DLD1 (cell line): ENCODE measurements around the gene CRYAA.

ENCODE experiments used
- in situ Hi-C: cut with HindIII; loops from 2 replicates; pipeline ENCODE4 v1.10.0; 2017; ENCODE audit warnings: low sequenced_read_pairs

CRYAA gene

DNA sequence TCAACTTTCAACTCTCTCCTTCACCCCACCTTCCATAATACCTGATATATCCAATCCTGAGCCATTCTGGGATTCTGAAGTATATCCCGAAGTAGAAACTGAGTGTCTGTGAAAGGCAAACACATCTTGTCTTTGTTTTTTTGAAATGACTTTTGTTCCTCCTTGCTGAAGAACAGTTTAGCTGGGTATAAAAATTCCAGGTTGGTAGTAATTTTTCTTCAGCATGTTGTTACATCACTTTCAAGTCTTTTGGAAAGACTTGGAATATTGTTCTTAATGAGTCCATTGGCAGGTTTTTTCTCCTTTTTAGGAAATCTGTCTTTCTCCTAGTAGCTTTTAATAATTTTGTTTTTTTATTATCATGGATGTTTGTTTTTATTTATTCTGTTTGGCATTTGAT lies 32.7 kb downstream of the CRYAA start:
- in situ Hi-C loops, result no loop called here

DNA sequence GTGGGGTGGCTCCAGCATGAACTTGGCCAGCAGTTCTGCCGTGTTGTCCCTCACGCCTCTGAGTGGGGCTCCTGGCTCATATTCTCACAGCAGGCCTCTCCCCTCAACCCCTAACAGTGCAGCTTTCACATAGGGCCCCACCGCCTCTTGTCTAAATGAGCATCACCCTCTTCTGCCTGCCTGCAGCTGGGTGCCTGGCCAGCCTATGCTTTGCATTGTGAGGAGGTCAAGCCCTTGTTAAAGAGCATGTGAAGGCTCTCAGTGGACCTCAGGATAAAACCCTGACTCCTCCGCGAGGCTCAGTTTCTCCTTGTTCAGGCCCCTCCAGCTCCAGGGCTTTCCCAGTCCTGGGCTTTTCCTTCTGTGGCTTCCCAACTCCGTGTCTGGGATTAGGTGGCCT lies 34.8 kb downstream of the CRYAA start:
- in situ Hi-C loops, result no loop called here

DNA sequence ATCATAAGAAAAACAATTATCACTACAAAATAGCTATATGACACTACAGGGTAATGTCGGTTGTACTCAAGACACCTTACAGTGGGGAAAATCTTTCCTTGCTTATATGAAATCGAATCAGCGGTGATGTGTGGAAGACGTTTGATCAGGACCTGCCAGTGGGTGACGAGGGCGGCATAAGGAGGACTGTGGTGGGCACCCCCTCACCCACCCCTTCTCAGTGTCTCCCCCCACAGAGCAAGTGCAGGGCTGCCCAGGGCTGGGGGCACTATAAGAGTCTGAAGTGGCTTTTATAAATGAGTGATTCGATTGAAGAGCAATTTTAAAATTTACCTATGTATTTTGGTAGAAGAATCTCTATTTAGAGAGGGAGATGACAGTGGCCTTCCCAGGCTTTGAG lies 35.8 kb downstream of the CRYAA start:
- in situ Hi-C loops, result no loop called here

DNA sequence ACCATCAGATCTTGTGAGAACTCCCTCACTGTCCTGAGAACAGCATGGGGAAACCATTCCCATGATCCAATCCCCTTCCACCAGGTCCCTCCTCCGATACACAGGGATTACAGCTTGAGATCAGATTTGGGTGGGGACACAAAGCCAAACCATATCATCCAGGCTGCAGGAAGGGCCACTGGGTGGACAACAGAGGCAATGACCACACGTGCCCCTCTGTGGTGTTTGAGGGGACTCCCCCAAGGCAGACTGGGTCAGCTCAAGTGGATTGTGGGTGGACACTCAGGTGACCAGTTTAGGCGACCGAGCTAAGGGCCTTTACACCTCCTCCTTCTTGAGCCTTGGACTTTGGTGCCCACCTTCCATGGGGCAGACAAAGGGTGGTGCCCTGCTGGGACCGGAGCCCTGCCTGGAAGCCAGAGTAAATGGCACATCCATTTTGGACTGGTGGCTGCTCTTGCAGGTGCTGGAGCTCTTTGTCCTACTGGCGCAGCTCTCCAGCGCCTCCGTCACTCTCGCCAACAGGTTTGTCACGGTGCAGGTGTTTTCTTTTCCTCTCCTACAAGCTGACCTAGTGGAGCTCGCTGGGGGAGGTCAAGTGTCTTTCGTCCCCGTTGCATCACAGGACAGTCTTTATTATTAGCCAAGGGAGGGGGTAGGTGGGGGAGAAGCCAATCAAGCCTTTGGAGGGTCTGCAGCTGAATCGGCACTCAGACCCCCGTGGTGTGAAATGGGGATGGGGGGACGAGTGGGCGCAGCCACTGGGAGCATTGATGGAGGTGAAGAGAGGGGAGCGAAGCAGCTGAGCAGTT lies 37.6 kb downstream of the CRYAA start:
- in situ Hi-C loops, result no loop called here

DNA sequence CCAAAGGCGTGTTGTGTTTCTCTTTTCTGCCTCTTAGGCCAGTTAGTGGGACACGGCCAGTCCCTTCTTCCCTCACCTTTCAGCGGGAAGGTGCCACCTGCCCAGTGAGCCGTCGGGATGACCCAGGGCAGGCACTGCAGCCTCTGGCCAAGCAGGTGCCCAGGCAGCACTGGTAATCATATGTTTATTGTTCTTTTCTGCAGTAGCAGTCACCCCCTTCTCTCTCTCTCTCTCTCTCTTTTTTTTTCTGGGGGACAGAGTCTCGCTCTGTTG lies 38.2 kb downstream of the CRYAA start:
- in situ Hi-C loops, result no loop called here

DNA sequence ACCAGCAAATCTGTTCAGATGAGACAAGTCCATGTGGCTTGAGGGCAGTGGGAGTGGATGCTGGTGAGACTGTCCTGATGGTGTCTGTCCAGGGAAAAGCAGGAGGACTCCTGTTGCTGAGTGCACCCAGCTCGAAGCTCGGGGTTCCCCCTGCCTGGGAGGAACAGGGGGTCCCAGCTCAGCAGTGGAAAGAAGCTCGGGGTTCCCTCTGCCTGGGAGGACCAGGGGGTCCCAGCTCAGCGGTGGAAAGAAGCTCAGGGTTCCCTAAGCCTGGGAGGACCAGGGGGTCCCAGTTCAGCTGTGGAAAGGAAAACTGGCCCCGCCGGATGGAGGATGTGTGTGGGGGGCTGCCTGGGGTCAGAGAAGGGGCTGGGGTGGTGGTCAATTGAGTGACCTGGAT lies 39.1 kb downstream of the CRYAA start:
- in situ Hi-C loops, result no loop called here

DNA sequence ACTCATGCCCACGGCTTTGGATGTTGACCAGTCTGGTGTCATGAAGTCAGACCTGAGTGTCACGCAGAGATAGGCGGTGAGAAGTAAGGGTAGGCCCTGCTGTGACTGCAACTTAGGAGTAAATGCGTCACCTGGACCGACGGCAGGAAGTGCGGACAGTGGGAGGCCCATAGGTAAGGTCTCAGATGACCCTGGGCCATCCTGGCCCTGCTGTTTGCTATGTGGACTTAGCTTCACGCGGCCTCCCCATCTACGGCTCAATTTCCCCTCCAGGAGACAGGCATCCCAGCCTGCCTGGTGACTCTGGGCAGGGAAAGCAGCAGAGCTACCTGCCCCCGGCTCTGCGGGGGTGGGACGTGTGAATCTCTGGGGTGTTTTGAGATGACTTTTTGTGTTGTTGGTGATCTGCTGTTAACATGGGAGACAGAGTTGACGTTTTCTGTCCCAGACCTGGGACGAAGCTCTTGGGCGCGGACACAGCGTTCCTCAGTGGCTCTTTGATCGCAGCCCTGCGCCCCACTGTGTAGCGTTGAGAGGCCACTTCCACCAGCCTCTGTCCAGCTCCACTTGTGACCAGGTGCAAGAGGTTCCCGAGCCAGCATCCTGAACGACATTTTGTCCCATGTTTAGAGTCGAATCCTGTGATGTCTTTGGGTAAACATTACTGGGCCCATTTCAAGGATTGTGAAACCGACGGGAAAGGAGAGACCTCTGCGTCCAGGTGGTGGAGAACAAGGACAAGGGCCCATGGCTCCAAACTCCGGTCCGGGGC lies 39.9 kb downstream of the CRYAA start:
- in situ Hi-C loops, result no loop called here

DNA sequence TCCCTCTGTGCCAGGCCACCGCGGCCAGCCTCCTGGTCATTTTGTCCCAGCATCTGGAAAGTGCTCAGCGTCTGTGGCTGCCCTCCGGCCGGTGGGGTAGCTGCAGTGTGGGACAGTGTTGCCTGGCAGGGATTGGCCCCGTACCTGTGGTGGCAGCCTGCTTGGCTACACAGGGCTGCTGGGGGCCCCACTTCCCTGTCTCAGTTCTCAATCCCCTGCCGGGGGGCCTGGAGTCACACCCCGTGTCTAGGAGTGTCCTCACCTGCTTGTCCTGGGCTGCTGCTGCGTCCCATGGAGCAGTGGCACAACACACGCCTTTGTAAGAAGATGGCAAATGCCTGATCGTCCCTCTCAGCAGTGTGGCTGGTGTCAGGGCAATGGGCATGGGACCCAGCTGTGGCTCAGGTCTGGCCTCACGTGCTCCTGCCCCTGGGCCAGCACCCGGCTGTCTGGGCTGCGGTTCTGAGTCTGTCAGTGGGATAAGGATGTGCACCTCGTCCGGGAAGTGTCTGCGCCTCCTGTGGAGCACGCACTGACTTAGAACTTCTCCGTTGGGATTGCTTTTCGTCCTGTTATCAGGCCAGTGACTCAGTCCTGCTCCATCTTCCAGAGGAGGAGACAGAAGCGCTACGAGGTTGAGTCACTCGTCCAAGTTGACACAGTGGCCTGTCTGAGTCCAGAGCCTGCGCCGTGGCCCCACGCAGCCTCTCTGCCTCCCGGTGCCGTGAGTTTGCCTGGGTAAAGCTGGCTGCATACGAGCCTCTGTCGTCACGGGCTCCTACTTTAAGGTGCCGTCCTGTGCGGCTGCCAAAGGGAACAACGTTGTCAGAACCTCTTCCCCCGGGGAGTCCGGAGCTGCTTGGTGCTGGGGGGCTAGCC lies 41.0 kb downstream of the CRYAA start:
- in situ Hi-C loops, result no loop called here

DNA sequence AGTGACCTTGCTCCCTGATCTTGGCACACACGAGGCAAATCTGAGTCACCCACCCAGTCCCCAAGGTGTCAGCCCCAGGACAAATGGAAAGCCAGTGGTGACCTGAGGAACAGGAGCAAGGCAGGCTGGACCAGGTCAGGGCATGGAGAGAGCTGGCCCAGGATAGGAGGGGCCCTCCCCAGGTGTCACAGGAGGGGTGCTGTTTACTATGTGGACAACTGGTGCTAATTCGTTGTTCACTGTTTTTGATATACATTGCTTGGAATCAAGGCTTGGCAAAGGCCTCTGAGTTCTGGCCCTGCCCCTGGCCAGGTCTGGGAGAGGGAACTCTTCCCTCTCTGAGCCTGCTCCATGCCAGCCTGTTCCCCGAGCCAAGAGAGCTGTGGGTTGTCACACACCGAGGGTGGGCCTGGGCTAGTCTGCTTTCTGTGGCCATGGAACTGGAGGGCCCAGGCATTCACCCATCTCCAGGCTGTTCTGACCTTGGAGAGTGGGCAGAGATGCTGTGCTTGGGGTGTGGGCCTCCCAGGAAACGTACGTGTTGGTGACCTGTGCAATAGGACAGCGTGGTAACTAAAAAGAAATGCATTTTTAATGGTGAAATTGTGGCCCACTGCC lies 41.8 kb downstream of the CRYAA start:
- in situ Hi-C loops, result no loop called here

DNA sequence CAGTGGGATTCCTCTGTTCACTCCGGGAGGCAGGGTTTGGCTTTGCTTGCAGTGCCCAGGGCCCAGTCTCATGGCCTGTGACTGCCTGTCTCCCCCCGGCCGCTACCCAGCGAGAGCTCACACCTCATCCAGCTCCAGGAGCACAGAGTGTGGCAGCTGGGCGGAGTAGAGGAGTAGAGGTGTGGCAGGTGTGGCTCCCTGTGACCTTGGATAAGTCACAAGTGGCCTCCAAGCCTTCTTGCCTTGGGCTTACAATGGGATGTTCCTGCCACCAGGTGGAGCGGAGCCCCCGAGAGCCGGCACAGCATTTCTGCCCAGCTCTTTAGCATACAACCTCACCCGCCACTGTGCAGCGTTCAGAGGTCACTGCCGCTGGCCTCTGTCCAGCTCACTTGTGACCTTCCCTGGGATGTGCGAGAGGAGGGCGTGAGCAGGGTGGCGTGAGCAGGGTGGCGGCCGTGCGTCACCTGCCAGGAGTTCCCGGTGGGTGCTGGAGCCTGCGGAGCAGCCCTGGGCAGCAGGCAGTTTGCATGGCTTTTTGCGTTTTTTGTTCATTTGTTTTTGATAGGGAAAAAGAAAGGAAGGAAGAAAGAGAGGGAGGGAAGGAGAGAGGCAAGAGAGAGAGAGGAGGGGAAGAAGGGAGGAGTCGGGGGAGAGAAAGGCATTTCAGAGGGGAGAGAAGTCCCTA lies 42.4 kb downstream of the CRYAA start:
- in situ Hi-C loops, result no loop called here

DNA sequence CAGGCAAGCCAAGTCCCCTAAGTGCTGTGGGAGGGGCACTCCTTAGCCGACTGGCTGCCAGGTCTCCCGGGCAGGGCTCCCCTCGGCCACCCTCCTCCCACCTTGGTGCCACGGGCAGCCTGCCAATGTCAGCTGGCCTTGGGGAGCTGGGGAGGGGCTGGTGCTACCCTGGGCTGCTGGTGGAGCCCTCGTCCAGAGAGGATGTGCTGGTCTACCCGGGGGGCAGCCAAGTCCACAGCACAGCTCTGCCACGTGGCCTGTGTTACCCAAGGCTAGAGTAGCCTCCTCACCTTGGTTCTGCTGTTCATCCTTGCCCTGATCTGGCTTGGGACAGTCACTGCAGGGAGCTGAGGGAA lies 42.9 kb downstream of the CRYAA start:
- in situ Hi-C loops, result no loop called here
